HFFc6 (cell line): ENCODE measurements around the gene XPO4. TPM values are rescaled to one million over a fixed set of nuclear protein-coding genes. Genes with fewer than 3 reads are reported as not detected.

Source experiments
- DNase-seq: peaks from one replicate; pipeline ENCODE4 v3.0.0-alpha.2; 2018
- H3K27ac Mint-ChIP-seq: 2 replicates; pipeline ENCODE4 v1.8.0; 2020; ENCODE audit warnings: mild to moderate bottlenecking, mixed read lengths
- H3K27me3 Mint-ChIP-seq: 2 replicates; pipeline ENCODE4 v1.8.0; 2021; ENCODE audit warnings: mild to moderate bottlenecking, moderate library complexity, mixed read lengths; ENCODE audit not compliant: insufficient read depth
- H3K36me3 Mint-ChIP-seq: 2 replicates; pipeline ENCODE4 v1.8.0; 2021; ENCODE audit warnings: low read depth, mixed read lengths
- H3K4me1 Mint-ChIP-seq: 2 replicates; pipeline ENCODE4 v1.8.0; 2020; ENCODE audit warnings: low read depth, mixed read lengths
- H3K4me3 Mint-ChIP-seq: 2 replicates; pipeline ENCODE4 v1.8.0; 2020; ENCODE audit warnings: mild to moderate bottlenecking, moderate library complexity, mixed read lengths
- H3K9me3 Mint-ChIP-seq: 2 replicates; pipeline ENCODE4 v1.8.0; 2020; ENCODE audit warnings: mild to moderate bottlenecking, mixed read lengths
- CTCF ChIP-seq: fragments of 200-600 bp; sonication (generic); IDR thresholded peaks from 2 replicates; pipeline ENCODE4 v1.5.0; 2021; ENCODE audit warnings: antibody characterized with exemption, mild to moderate bottlenecking
- total RNA-seq, 6 experiments: library from RNA; stranded (reverse); fragmentation: NEBNext Ultra II Directional; extraction: Animal tissue kit (Norgen Biotek cat#: 25700); gene quantifications; 2 replicates in 1 of 6; 3 replicates in 5 of 6; pipeline ENCODE4 v1.2.3, GENCODE V29; 2021

Gene XPO4
- total RNA-seq, 6 experiments from 2014 or later = 14.2 to 17.6 (median 15.2) TPM

GRCh38 chr13:20789665-20790064 is 112.9 kb downstream of the XPO4 start:
- no peak overlapping the region for H3K4me3 Mint-ChIP-seq
- peak overlapping the region; percentile 6; the same call in 1 of the 2 replicates for H3K27ac Mint-ChIP-seq
- H3K4me1 Mint-ChIP-seq = peaks cover 22% of the 10 kb centered on the region
- no peaks in the 10 kb centered on the region for H3K9me3 Mint-ChIP-seq
- 0 out of 2 replicates have a peak, but pooled peaks cover 2% of the 10 kb centered on the region for H3K27me3 Mint-ChIP-seq
- peaks cover 17% of the 10 kb centered on the region for H3K36me3 Mint-ChIP-seq
- no peak for DNase-seq
- no peak for TF ChIP-seq CTCF

DNA sequence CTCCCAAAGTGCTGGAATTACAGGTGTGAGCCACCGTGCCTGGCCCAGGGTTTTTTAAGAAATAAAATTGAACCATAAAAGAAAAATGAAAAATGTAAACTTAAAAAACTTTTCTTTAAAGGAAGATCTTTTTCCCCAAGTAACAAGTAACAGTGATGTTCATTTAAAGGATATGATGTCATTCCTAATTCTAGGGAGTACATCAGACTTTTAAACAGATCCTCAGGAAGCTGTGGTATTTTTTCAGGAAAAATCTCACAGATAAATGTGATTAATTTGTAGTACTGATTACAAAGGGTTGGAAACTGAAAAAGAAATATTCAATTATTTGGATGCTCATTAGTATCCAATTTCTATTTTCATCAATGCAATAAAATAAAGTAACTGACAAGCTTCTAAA is 114.2 kb downstream of the XPO4 start:
- H3K36me3 Mint-ChIP-seq = peaks cover 18% of the 10 kb centered on the region

DNA sequence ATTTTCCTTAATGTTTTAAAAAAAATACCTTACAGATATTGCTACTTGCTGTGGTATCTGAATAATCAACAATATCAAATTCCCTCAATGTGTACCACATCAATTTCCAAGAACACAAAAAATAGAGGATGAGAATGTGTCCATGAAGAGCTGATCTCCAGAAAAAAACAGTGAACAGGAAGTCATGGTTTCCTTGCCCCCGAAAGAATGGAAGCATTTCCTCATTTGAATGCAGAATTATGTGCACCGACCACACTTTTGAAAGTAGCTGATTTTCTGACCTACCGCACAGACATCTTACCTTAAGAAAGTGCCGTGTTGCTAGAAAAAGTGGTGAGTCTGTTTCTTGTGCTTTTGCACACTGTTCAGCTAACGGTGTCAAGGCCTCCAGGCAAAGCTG is 115.4 kb downstream of the XPO4 start:
- Mint-ChIP-seq H3K27me3 (peaks cover 2% of the 10 kb centered on the region; the same call in 1 of the 2 replicates), H3K9me3 (no peaks in the 10 kb centered on the region), H3K4me1 (peaks cover 22% of the 10 kb centered on the region), H3K27ac (no peak overlapping the region), H3K4me3 (no peak overlapping the region), H3K36me3 (peaks cover 17% of the 10 kb centered on the region)
- TF ChIP-seq CTCF = no peak
- no peak for DNase-seq

More for the DNA sequence above, 114.2 kb downstream of the XPO4 start:
- DNase-seq = no peak
- Mint-ChIP-seq H3K4me1 (peaks cover 22% of the 10 kb centered on the region), H3K27me3 (peaks cover 2% of the 10 kb centered on the region; the same call in 1 of the 2 replicates), H3K9me3 (no peaks in the 10 kb centered on the region), H3K4me3 (no peak overlapping the region), H3K27ac (no peak overlapping the region)
- TF ChIP-seq CTCF = no peak

DNA sequence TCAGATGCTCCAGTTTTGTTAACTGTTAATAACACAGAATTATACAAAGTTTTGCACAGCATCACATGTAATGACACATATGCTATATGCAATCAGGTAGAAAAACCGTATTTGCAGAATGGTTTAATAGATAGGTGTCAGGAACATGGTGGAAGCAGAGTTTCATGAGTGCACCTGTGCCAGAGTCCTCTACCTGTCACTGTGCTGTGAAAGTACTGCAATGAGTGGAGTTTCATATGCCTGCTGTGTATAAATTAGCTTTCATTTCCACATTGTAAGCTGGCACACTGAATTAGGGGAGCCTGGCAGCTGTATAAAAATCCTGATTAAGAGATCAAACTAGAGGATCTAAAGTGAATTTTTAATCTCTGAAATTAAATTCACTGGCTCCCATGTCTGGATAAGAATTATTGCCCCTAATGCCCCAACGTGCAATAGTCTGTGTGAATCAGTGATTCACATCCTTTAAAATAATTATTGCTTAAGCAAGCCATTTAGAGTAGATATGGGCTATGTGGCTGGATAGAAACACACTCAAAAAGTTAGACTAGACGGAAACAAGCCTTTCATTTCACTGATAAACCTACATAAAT is 120.3 kb downstream of the XPO4 start:
- H3K27ac Mint-ChIP-seq = no peak overlapping the region
- no peaks in the 10 kb centered on the region for H3K4me1 Mint-ChIP-seq
- peaks cover 10% of the 10 kb centered on the region; the same call in 1 of the 2 replicates for H3K36me3 Mint-ChIP-seq
- H3K9me3 Mint-ChIP-seq = no peaks in the 10 kb centered on the region
- TF ChIP-seq CTCF = no peak
- DNase-seq = no peak
- no peak overlapping the region for H3K4me3 Mint-ChIP-seq
- H3K27me3 Mint-ChIP-seq = no peaks in the 10 kb centered on the region; the same call in 1 of the 2 replicates

DNA sequence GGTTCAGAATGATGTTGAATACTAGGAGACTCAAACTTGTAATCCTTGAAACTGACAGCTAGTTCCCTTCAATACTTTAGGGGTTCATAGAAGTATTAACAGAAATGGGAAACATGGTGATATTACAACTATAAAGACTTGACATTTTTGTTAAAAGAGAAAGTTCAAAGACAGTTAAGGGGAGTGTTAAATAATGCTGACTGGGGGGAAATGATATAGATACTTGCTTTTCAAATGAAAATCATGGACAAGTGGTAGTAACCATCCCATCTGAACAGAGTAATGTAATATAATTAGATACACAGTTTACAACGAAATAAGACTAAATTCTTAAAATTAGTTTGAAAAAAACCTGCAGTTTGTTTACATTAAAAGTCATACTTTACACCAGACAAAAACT is 122.2 kb downstream of the XPO4 start:
- DNase-seq = no peak
- Mint-ChIP-seq H3K36me3 (peaks cover 10% of the 10 kb centered on the region; the same call in 1 of the 2 replicates), H3K27ac (no peak overlapping the region), H3K4me3 (no peak overlapping the region), H3K27me3 (no peaks in the 10 kb centered on the region; the same call in 1 of the 2 replicates), H3K4me1 (no peaks in the 10 kb centered on the region), H3K9me3 (no peaks in the 10 kb centered on the region)
- no peak for TF ChIP-seq CTCF
